SK-N-SH (cell line): ENCODE measurements around the gene TNPO2. TPM values are rescaled to one million over a fixed set of nuclear protein-coding genes. Genes with fewer than 3 reads are reported as not detected.

Experiments
- CTCF ChIA-PET: fragments of 300-600, 350-600 bp; formaldehyde crosslinking; extraction: SDS; loops from one replicate; lab custom pipeline; 2021; lab: Yijun Ruan, JAX
- POLR2A ChIA-PET: fragments of 350-600 bp; sonication (Branson Sonifier 250); formaldehyde crosslinking; extraction: SDS; loops from one replicate; lab custom pipeline; 2020; ENCODE audit warnings: antibody characterized with exemption, inconsistent platforms; lab: Yijun Ruan, JAX
- DNase-seq: peaks from one replicate; pipeline ENCODE4 v3.0.0; 2012
- H2AFZ ChIP-seq: fragments of 200-600 bp; sonication (generic); 2 replicates; pipeline ENCODE4 v1.8.1; 2016; ENCODE audit warnings: antibody characterized with exemption, mild to moderate bottlenecking, low read depth
- H3F3A ChIP-seq: fragments of 200-600 bp; sonication (generic); replicated peaks from 2 replicates; pipeline ENCODE3; 2016; ENCODE audit warnings: antibody characterized with exemption, mild to moderate bottlenecking; ENCODE audit not compliant: insufficient read depth
- H3K27ac ChIP-seq, 2 experiments: fragments of 200-500 bp in 1 of 2; fragments of 200-600 bp in 1 of 2; sonication (Bioruptor generic) in 1 of 2; sonication (generic), shearing (Covaris generic) in 1 of 2; 2 replicates each; pipeline versions ENCODE4 v1.5.1 to v1.6.1; 2014 to 2016; ENCODE audit warnings: low read depth in 2 of 2, inconsistent platforms in 1 of 2, low read length in 1 of 2, mild to moderate bottlenecking in 1 of 2, mixed read lengths in 1 of 2
- H3K27me3 ChIP-seq: fragments of 200-600 bp; sonication (generic), shearing (Covaris generic); 2 replicates; pipeline ENCODE4 v1.6.1; 2016; ENCODE audit warnings: mixed run types; ENCODE audit not compliant: insufficient read depth
- H3K36me3 ChIP-seq, 2 experiments: fragments of 200-500 bp in 1 of 2; fragments of 200-600 bp in 1 of 2; sonication (Bioruptor generic) in 1 of 2; sonication (generic) in 1 of 2; replicated peaks in 1 of 2; 2 replicates each; pipeline versions ENCODE3 to v1.5.1; 2014 to 2016; ENCODE audit warnings: low read length in 1 of 2, mild to moderate bottlenecking in 1 of 2; ENCODE audit not compliant: insufficient read depth in 2 of 2, control insufficient read depth in 1 of 2
- H3K4me1 ChIP-seq, 2 experiments: fragments of 200-500 bp in 1 of 2; fragments of 200-600 bp in 1 of 2; sonication (Bioruptor generic) in 1 of 2; sonication (generic), shearing (Covaris generic) in 1 of 2; 2 replicates each; pipeline versions ENCODE4 v1.5.1 to v1.6.1; 2014 to 2016; ENCODE audit warnings: low read depth in 1 of 2, low read length in 1 of 2, mixed run types in 1 of 2; ENCODE audit not compliant: insufficient read depth in 2 of 2, control insufficient read depth in 1 of 2
- H3K4me2 ChIP-seq: fragments of 200-600 bp; sonication (generic), shearing (Covaris generic); 2 replicates; pipeline ENCODE4 v1.6.1; 2017; ENCODE audit warnings: mixed run types
- H3K4me3 ChIP-seq, 2 experiments: fragments of 200-500 bp in 1 of 2; fragments of 200-600 bp in 1 of 2; sonication (Bioruptor generic) in 1 of 2; sonication (generic), shearing (Covaris generic) in 1 of 2; 2 replicates each; pipeline versions ENCODE4 v1.5.1 to v1.8.1; 2014 to 2016; ENCODE audit warnings: low read depth in 2 of 2, inconsistent platforms in 1 of 2, low read length in 1 of 2, mild to moderate bottlenecking in 1 of 2, mixed read lengths in 1 of 2, moderate library complexity in 1 of 2
- H3K79me2 ChIP-seq: fragments of 200-600 bp; sonication (generic); 2 replicates; pipeline ENCODE4 v1.8.1; 2017; ENCODE audit warnings: mild to moderate bottlenecking; ENCODE audit not compliant: insufficient read depth
- H3K9ac ChIP-seq: fragments of 200-600 bp; sonication (generic); 2 replicates; pipeline ENCODE4 v1.6.1; 2017; ENCODE audit warnings: mixed run types
- H3K9me2 ChIP-seq: fragments of 200-600 bp; sonication (generic); 2 replicates; pipeline ENCODE4 v1.6.1; 2017; ENCODE audit warnings: mixed run types
- H3K9me3 ChIP-seq: fragments of 200-600 bp; sonication (generic); 2 replicates; pipeline ENCODE4 v1.6.1; 2017; ENCODE audit warnings: mixed run types, mild to moderate bottlenecking, moderate library complexity
- H4K20me1 ChIP-seq: fragments of 200-600 bp; sonication (generic); 2 replicates; pipeline ENCODE4 v1.6.1; 2017; ENCODE audit warnings: mild to moderate bottlenecking, mixed run types; ENCODE audit not compliant: insufficient read depth
- CHD2 ChIP-seq: fragments of 150-350 bp; IDR thresholded peaks from 2 replicates; pipeline ENCODE4 v1.6.1; 2018; ENCODE audit warnings: low read length; ENCODE audit not compliant: partially characterized antibody
- EP300 ChIP-seq, 2 experiments: IDR thresholded peaks; 2 replicates each; pipeline versions ENCODE4 v1.4.0 to v1.6.1; 2012; ENCODE audit warnings: borderline replicate concordance in 1 of 2, low read depth in 1 of 2, low read length in 1 of 2
- EZH2phosphoT487 ChIP-seq: fragments of 200-600 bp; sonication (generic); IDR thresholded peaks from 2 replicates; pipeline ENCODE4 v1.6.1; 2017; ENCODE audit warnings: low read depth, mixed run types, mild to moderate bottlenecking, antibody characterized with exemption, moderate library complexity, borderline replicate concordance
- FOSL2 ChIP-seq: IDR thresholded peaks from 2 replicates; pipeline ENCODE4 v1.4.0; 2012; ENCODE audit warnings: low read depth, mild to moderate bottlenecking, moderate library complexity, borderline replicate concordance
- FOXJ3 ChIP-seq: sonication (generic); formaldehyde crosslinking; IDR thresholded peaks from 2 replicates; pipeline ENCODE4 v1.5.1; 2020; ENCODE audit warnings: mild to moderate bottlenecking, missing genetic modification reagents
- GATA2 ChIP-seq: sonication (generic); formaldehyde crosslinking; IDR thresholded peaks from 2 replicates; pipeline ENCODE4 v1.5.0; 2020; ENCODE audit warnings: mild to moderate bottlenecking, missing genetic modification reagents
- IRF3 ChIP-seq: fragments of 150-350 bp; IDR thresholded peaks from 2 replicates; pipeline ENCODE4 v1.6.1; 2016; ENCODE audit warnings: mild to moderate bottlenecking, low read depth, low read length
- JUND ChIP-seq: IDR thresholded peaks from 2 replicates; pipeline ENCODE4 v1.4.0; 2012
- MEF2A ChIP-seq: IDR thresholded peaks from 2 replicates; pipeline ENCODE4 v1.4.0; 2012; ENCODE audit warnings: low read depth, borderline replicate concordance
- MXI1 ChIP-seq: IDR thresholded peaks from 2 replicates; pipeline ENCODE4 v1.6.1; 2012; ENCODE audit warnings: mild to moderate bottlenecking, low read depth, low read length, improper control_type of control experiment
- NFIC ChIP-seq: IDR thresholded peaks from 2 replicates; pipeline ENCODE4 v1.4.0; 2012; ENCODE audit warnings: borderline replicate concordance
- NRF1 ChIP-seq: IDR thresholded peaks from 2 replicates; pipeline ENCODE4 v1.6.1; 2012; ENCODE audit warnings: low read depth, mild to moderate bottlenecking, low read length
- POLR2AphosphoS5 ChIP-seq: IDR thresholded peaks from 2 replicates; pipeline ENCODE4 v1.6.1; 2012; ENCODE audit warnings: low read depth, low read length
- RCOR1 ChIP-seq: fragments of 150-350 bp; IDR thresholded peaks from 2 replicates; pipeline ENCODE4 v1.6.1; 2017; ENCODE audit warnings: antibody characterized with exemption, low read length
- SIN3A ChIP-seq: IDR thresholded peaks from 2 replicates; pipeline ENCODE4 v1.6.1; 2012; ENCODE audit warnings: low read depth, mild to moderate bottlenecking, low read length, moderate library complexity, borderline replicate concordance
- TAF1 ChIP-seq: IDR thresholded peaks from 2 replicates; pipeline ENCODE4 v1.6.1; 2012; ENCODE audit warnings: low read depth, mild to moderate bottlenecking, low read length, moderate library complexity, borderline replicate concordance
- TEAD4 ChIP-seq: IDR thresholded peaks from 2 replicates; pipeline ENCODE4 v1.4.0; 2012; ENCODE audit warnings: mild to moderate bottlenecking, borderline replicate concordance; ENCODE audit not compliant: insufficient read depth
- USF1 ChIP-seq: IDR thresholded peaks from 2 replicates; pipeline ENCODE4 v1.4.0; 2012; ENCODE audit warnings: low read depth, borderline replicate concordance
- ZBTB33 ChIP-seq: IDR thresholded peaks from 2 replicates; pipeline ENCODE4 v1.4.0; 2012; ENCODE audit warnings: low read depth, borderline replicate concordance
- WGBS: methylation state at CpG from one replicate; pipeline ENCODE4 v1.1.6; 2017; ENCODE audit warnings: low lambda C conversion rate; 5-methylcytosine and 5-hydroxymethylcytosine counted together
- polyA plus RNA-seq, 3 experiments: library from polyadenylated mRNA; depleted of rRNA; stranded (reverse); fragments of >200 nt; gene quantifications; 2 replicates each; pipeline ENCODE4 v1.2.3, GENCODE V29; 2012

TNPO2 gene
- polyA plus RNA-seq, 1 of the 3 experiments (the other 2 are of a cell fraction) = 82.4 TPM

GRCh38 chr19:12664406-12665280 lies 59.1 kb downstream of the TNPO2 start:
- H3K9me3 ChIP-seq = no peaks in the 10 kb centered on the region
- H3K79me2 ChIP-seq = peaks cover 37% of the 10 kb centered on the region
- no peak overlapping the region for H3K4me2 ChIP-seq
- H2AFZ ChIP-seq = no peak overlapping the region
- H4K20me1 ChIP-seq = no peaks in the 10 kb centered on the region
- H3K27me3 ChIP-seq = no peaks in the 10 kb centered on the region
- no peak overlapping the region for H3K27ac ChIP-seq
- H3K4me1 ChIP-seq = peaks cover 0 to 26% of the 10 kb centered on the region in 2 experiments; a peak in 1 of 4 replicates
- TF ChIP-seq JUND (no peak), MXI1 (no peak), POLR2AphosphoS5 (no peak), RCOR1 (no peak), EP300 (IDR thresholded peaks at IDR 0.05; ENCODE audit: borderline replicate concordance in 1 of 2, low read depth in 1 of 2, low read length in 1 of 2) (no peak), FOSL2 (no peak), USF1 (no peak)
- H3K9ac ChIP-seq = no peak overlapping the region
- peaks cover 11 to 14% of the 10 kb centered on the region in 2 experiments for H3K36me3 ChIP-seq
- WGBS = 93% methylated on average over 23 of the region's 29 CpGs
- peak; percentile 81 for DNase-seq
- no peaks in the 10 kb centered on the region for H3K9me2 ChIP-seq
- CTCF ChIA-PET = interaction anchor here (1.2 to 3.1 kb wide), 2 partner anchors 24 to 25 kb away, joined by 4 to 12 read pairs; no protein-coding TSS in a partner anchor
- POLR2A ChIA-PET = no interaction called here
- peaks cover 11% of the 10 kb centered on the region for H3F3A ChIP-seq
- H3K4me3 ChIP-seq = no peak overlapping the region

- CTCF ChIA-PET = interaction anchor here (0.9 to 2.9 kb wide), 2 partner anchors 11 to 21 kb away, joined by 4 to 18 read pairs; no protein-coding TSS in a partner anchor
- POLR2A ChIA-PET = no interaction called here
- TF ChIP-seq TAF1 (no peak), FOXJ3 (no peak), JUND (no peak), IRF3 (no peak), NFIC (no peak), ZBTB33 (no peak), EZH2phosphoT487 (no peak), FOSL2 (no peak), SIN3A (no peak), TEAD4 (no peak), MXI1 (no peak), POLR2AphosphoS5 (no peak), CHD2 (no peak), MEF2A (no peak), NRF1 (no peak), RCOR1 (no peak), GATA2 (CRISPR knock-in tag) (no peak), USF1 (no peak)
- TF ChIP-seq, all 33 proteins: peak for 0
Observed at GRCh38 chr19:12660980-12661379, 62.8 kb downstream of the TNPO2 start.

More at GRCh38 chr19:12660980-12661379, 62.8 kb downstream of the TNPO2 start:
- no peak overlapping the region for H3K4me3 ChIP-seq
- H3K4me1 ChIP-seq = peaks cover 0 to 5% of the 10 kb centered on the region in 2 experiments; a peak in 1 of 4 replicates
- no peaks in the 10 kb centered on the region for H3K9me2 ChIP-seq
- H3K36me3 ChIP-seq = peaks cover 8 to 21% of the 10 kb centered on the region in 2 experiments
- H4K20me1 ChIP-seq = no peaks in the 10 kb centered on the region
- H3F3A ChIP-seq = no peaks in the 10 kb centered on the region
- no peaks in the 10 kb centered on the region for H3K27me3 ChIP-seq
- no peak for DNase-seq
- H3K9me3 ChIP-seq = no peaks in the 10 kb centered on the region
- H3K79me2 ChIP-seq = peaks cover 8% of the 10 kb centered on the region; the same call in 1 of the 2 replicates
- no peak overlapping the region for H3K27ac ChIP-seq
- H2AFZ ChIP-seq = no peak overlapping the region
- H3K9ac ChIP-seq = no peak overlapping the region
- 90% methylated on average over 12 of the region's 12 CpGs for WGBS
- H3K4me2 ChIP-seq = no peak overlapping the region
